Measurements from ENCODE around the gene ARHGAP15.
"Not testable (repeated sequence)": the region's sequence is repeated elsewhere in the genome, so short reads cannot be mapped to it uniquely, and the experiment has no call there.

The ARHGAP15 gene

GRCh38 chr2:143128681-143129580, at the start of gene ARHGAP15:
TSS of gene ARHGAP15 (plus strand) at chr2:143129419.
- no peak for DNase-seq

- DNase-seq: no peak
Observed at GRCh38 chr2:143081616-143082015, 47.6 kb upstream of the ARHGAP15 start.

- DNase-seq: no peak
Observed at GRCh38 chr2:143083636-143084035, 45.6 kb upstream of the ARHGAP15 start.

GRCh38 chr2:143084462-143084861, 44.8 kb upstream of the ARHGAP15 start:
- no peak for DNase-seq

GRCh38 chr2:143085125-143085784, 44.0 kb upstream of the ARHGAP15 start:
- DNase-seq: no peak

- no peak for DNase-seq
Observed at GRCh38 chr2:143087033-143087432, 42.2 kb upstream of the ARHGAP15 start.

- DNase-seq: no peak
Observed at GRCh38 chr2:143088388-143088787, 40.8 kb upstream of the ARHGAP15 start.

- not testable (repeated sequence) for DNase-seq
Observed at GRCh38 chr2:143089520-143089919, 39.7 kb upstream of the ARHGAP15 start.

GRCh38 chr2:143110758-143111428, 18.3 kb upstream of the ARHGAP15 start:
- no peak for DNase-seq

- no peak for DNase-seq
Observed at GRCh38 chr2:143117225-143117624, 12.0 kb upstream of the ARHGAP15 start.

- DNase-seq: no peak
Observed at GRCh38 chr2:143121079-143121478, 8.1 kb upstream of the ARHGAP15 start.

- DNase-seq: no peak
Observed at GRCh38 chr2:143121957-143122356, 7.3 kb upstream of the ARHGAP15 start.

- DNase-seq: no peak
Observed at GRCh38 chr2:143123911-143124310, 5.3 kb upstream of the ARHGAP15 start.

GRCh38 chr2:143124445-143124844, 4.8 kb upstream of the ARHGAP15 start:
- DNase-seq: no peak

GRCh38 chr2:143125717-143126116, 3.5 kb upstream of the ARHGAP15 start:
- DNase-seq: no peak

GRCh38 chr2:143132355-143132754, 3.1 kb downstream of the ARHGAP15 start:
- DNase-seq: no peak

- no peak for DNase-seq
Observed at GRCh38 chr2:143133783-143134182, 4.6 kb downstream of the ARHGAP15 start.

GRCh38 chr2:143138292-143138691, 9.1 kb downstream of the ARHGAP15 start:
- no peak for DNase-seq

GRCh38 chr2:143139835-143140393, 10.7 kb downstream of the ARHGAP15 start:
- DNase-seq: no peak

GRCh38 chr2:143140864-143141661, 11.8 kb downstream of the ARHGAP15 start:
- DNase-seq: no peak

GRCh38 chr2:143142598-143142997, 13.4 kb downstream of the ARHGAP15 start:
- DNase-seq: no peak

GRCh38 chr2:143144813-143145455, 15.7 kb downstream of the ARHGAP15 start:
- no peak for DNase-seq
